ENCODE results near the gene SUPT3H.

The SUPT3H gene

DNA sequence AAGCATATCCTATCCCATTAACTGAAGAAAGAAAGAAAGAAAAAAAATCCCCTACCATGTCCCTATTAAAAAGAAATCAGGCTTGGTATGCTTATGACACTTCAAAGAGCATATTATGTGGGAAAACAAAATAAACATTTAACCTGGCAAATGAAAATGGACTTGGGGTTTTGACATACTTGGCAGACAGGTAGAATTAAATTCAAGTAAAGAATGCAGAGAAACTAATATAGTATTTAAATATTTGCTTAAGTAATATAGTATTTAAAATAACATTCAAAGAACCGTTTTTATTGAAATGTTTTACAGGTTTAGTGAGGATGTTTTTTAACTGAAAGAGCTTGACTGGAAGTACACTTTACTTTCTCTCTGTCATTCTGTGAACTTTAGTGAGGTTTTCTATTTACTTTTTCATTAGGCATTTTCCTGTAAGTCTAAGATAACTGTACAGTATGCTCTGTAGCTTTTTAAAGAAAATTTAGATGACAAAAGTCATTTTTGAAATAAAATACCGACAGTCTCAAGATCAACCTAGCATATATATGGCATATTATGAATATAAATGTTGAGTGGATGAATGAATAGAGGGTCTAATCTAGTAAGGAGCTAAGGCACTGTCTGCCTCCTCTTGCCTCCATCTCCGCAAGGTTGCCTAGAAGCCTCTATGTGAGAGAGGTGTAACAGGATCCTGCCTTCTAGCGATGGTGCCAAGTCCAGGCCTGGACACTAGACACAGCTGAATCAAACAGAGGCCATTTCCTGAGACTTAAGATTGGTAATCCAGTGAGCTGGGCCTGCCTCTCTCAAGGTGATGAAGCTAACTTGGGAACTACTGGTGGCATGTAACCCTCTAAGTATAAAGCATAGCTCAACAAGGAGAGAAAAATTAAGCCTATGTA lies 394.0 kb downstream of the SUPT3H start:
- DNase-seq, result no peak

GRCh38 chr6:44980841-44981240 lies 396.9 kb downstream of the SUPT3H start:
- no peak for DNase-seq

DNA sequence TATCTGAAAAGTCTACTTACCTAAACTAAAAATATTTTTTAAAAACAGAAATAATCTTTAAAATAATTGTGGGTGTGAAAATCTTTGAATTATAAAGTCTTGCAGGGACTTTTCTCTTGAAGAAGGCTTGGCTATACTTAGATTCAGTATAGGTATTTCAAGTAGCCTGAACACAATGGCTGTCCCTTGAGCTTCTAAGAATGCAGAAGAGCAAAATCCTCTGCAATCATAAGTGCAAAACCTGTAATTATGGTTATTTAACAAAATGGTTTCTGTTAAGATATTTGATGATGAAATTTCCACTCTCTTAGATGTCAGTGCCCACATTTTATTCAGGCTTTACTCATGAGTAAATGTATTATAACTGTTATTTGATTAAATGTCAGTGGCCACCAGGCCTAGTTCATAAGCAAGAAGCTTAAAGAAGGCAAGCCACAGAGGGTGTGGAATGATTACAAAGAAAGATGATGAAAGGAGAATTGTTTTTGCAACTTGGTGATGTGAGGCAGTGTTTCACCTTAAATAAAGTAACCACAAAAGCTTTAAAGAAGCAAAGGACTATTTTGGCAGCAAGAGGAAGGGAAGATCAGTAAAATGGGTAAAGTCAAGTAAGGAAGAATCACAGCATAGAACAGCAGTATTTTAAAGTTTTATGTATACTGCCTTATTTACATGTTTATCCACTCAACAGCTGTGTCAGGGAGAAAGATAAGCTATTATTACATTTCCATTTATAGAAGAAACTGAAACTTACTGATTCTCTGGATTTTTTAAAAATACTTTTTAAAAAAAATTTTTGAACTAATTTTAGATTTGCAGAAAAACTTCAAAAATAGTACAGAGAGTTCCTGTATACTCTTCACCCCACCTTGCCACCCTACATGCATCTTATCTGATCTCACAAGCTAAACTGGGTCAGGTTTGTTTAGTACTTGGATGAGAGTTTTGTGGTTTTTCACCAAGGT lies 400.8 kb downstream of the SUPT3H start:
- DNase-seq, result no peak

DNA sequence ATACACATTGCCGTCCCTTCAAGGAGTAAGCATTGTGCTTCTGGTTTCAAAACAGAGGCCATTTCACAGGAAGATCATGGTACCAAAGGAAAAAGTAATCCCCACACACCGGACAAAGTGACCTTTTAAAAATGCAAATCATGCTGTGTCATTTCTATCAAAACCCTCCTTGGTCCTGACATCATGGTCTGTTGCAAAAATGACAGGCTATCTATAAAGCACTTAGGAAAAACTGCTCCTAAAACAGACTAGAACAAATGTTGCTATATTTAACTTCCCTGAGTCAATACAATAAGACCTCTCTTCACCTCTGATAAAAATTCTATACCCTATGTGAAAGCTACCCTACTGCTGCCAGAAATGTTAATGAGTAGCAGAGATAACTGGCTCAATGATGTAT lies 403.2 kb downstream of the SUPT3H start:
- no peak for DNase-seq

- DNase-seq, result no peak
Measured at GRCh38 chr6:44972709-44973108, 405.0 kb downstream of the SUPT3H start.

DNA sequence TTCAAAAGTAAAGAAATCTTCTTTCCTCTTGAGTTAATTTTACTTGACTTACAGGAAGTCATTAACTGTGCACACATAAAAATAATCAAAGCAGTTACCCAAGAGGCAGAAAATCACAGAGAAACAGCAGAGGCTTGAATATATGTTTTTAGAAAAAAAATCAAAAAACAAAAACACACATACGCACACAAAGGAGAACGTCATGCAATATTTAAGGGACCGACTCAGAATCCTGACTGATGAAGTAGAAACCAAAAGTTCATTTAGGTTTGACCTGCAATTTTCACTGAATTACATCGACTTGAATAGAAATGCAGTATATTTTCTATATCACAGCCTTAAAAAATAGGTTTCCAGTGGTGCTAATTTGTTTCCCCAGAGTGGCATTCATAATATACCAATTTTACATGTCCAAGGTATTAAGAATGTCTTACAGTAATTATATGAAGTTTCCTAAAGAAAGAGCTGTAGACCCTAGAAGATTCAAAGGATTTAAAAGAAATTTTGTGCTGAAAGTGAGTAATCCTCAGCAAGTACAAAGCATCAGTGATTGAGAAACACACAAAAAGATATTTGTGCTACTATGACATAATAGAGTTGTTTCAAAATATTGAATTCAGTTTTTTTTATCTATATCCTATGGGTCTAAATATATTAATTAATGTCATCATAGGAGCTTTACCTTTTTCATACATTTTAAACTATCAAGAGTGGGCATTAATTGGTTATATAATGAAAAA lies 408.1 kb downstream of the SUPT3H start:
- DNase-seq, result no peak

DNA sequence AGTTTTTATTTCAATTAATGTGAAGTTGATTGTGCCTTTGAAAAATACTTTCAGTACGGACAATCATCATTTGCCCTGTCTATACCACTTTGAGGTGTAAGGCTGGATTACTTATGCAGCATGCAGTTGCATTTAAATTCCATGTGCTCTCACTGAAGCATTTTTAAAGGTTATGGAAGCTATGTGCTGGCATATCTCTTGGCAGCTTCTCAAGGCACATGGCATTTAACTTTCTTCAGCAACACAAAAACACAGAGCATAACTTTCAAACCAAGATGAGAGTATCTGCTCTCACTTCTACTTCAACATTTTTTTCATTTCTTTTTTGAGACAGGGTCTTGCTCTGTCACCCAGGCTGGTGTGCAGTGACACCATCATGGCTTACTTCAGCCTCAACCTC lies 410.3 kb downstream of the SUPT3H start:
- DNase-seq, result no peak

GRCh38 chr6:44966449-44967092 lies 411.2 kb downstream of the SUPT3H start:
- no peak for DNase-seq

DNA sequence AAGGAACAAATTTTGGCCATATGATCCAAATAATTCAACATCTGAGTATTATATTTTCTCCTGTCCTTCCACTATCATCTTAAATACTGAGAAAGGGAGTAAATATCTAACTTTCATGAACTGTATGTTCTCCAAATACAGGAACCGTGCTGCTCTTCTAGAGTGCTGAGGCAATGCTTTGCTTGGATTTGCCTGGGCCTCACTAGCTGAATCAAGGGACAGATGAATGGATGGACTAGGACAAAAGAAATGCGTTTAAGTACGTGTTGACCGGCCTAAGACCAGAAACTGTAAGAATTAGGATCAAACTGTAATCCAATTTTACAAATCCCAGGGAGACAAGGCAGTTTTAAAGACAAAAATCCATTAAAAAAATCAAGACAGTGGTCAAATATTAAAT lies 412.0 kb downstream of the SUPT3H start:
- DNase-seq, result no peak

DNA sequence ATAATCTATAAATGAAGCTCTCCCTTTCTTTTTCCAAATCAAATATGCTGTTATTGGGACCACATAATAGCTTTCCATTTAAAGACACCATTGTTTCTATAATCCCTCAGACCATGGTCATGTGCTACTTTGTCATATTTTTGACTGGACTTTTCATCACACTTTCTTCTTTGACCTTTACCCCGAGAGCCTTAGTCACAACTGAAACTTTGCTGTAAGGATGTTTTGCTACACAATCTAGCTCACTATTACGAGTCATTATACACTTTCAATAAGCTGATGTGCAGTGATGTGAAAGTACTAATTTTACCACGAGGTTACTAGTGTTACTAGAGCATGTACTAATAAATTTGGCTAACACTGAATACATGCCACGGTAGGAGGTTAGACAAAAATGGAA lies 416.8 kb downstream of the SUPT3H start:
- no peak for DNase-seq

- DNase-seq, result no peak
Measured at GRCh38 chr6:44959651-44960050, 418.1 kb downstream of the SUPT3H start.

GRCh38 chr6:44957156-44957555 lies 420.6 kb downstream of the SUPT3H start:
- DNase-seq, result no peak

- no peak for DNase-seq
Measured at GRCh38 chr6:44956396-44956795, 421.3 kb downstream of the SUPT3H start.

DNA sequence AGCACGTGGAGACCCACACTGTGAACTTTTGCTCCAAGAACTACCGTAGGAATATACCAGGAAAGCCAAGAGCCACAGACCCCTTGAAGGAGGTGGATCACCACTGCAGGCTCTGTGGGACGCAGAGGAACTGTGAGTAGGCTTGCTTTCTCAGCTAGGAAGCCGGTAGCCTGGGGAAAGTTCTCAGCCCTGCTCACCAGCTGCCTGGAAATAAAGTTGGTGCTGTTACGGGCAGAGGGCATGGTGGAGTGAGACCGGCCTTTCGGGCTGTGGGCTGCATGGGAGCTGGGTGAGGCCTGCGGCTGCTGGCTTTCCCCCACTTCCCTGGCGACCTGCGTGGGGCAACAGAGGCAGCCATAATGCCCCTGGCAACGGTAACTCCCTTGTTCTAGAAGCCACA lies 422.6 kb downstream of the SUPT3H start:
- DNase-seq, result no peak

GRCh38 chr6:44954281-44954680 lies 423.5 kb downstream of the SUPT3H start:
- no peak for DNase-seq

- DNase-seq, result no peak
Measured at GRCh38 chr6:44951253-44951747, 426.4 kb downstream of the SUPT3H start.

GRCh38 chr6:44949596-44950201 lies 428.0 kb downstream of the SUPT3H start:
- DNase-seq, result no peak

- DNase-seq, result no peak
Measured at GRCh38 chr6:44943541-44943940, 434.2 kb downstream of the SUPT3H start.

DNA sequence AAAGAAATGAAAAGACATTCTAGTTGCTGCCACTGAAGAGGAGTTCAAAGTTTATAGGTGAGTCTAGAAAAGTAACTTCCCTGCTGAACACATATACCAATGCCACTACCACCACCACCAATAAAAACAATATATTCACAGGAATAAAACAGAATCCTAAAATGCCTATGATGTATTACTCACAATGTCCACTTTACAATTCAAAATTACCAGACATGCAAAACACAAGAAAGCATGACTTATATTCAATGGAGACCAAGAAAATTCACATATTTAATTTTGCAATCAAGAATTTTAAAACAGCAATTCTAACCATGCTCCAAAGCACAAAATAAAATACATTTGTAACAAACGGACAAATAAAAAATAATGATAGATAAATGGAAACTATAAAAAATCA lies 434.9 kb downstream of the SUPT3H start:
- DNase-seq, result no peak

- DNase-seq, result no peak
Measured at GRCh38 chr6:44942201-44942600, 435.5 kb downstream of the SUPT3H start.

DNA sequence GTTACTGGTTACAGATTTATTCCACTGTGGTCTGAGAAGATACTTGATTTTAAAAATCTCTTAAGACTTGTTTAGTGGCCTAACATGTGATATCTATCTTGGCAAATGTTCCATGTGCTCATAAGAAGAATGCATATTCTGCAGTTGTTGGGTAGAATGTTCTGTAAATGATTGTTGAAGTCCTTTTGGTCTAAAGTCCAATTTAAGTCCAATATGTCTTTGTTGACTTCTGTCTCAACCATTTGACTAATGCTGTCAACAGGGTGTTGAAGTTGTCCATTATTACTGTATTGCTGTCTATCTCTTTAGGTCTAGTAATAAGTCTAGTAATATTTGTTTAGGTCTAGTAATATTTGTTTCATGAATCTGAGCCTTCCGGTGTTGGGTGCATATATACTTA lies 437.4 kb downstream of the SUPT3H start:
- no peak for DNase-seq

All from stimulated activated CD4-positive, alpha-beta T cell treated with anti-CD3 and anti-CD28 coated beads, Interleukin-2, amount 100 ng/mL, for 24 hours (primary cell).